Vagina (tissue), 2 donors: ENCODE measurements around the gene CARHSP1. TPM values are rescaled to one million over a fixed set of nuclear protein-coding genes. Genes with fewer than 3 reads are reported as not detected.

Experiments used
- DNase-seq, 2 donors: peaks; one replicate each; pipeline ENCODE4 v3.0.0-alpha.2; 2017; ENCODE audit errors: extremely low spot score in 2 of 2
- H3K27ac ChIP-seq: fragments of 200-600 bp; sonication (generic); one replicate; pipeline ENCODE4 v1.5.1; 2019
- H3K27me3 ChIP-seq: fragments of 200-600 bp; sonication (generic); one replicate; pipeline ENCODE4 v1.5.1; 2019
- H3K36me3 ChIP-seq, 2 donors: fragments of 200-600 bp; sonication (generic); one replicate each; pipeline ENCODE4 v1.5.1; 2017 to 2019
- H3K4me1 ChIP-seq: fragments of 200-600 bp; sonication (generic); one replicate; pipeline ENCODE4 v1.5.1; 2019
- H3K4me3 ChIP-seq, 2 donors: fragments of 200-600 bp; sonication (generic); 1 replicate in 1 of 2; 2 replicates in 1 of 2; pipeline ENCODE4 v1.5.1; 2016 to 2019
- H3K9me3 ChIP-seq: fragments of 200-600 bp; sonication (generic); one replicate; pipeline ENCODE4 v1.5.1; 2019
- CTCF ChIP-seq, 3 experiments: fragments of 450-650 bp in 2 of 3; fragments of 200-600 bp in 1 of 3; sonication (generic) in 1 of 3; IDR thresholded peaks; one replicate each; pipeline ENCODE4 v1.5.1; 2017 to 2019; ENCODE audit warnings: antibody characterized with exemption in 3 of 3, mild to moderate bottlenecking in 2 of 3, moderate library complexity in 2 of 3
- POLR2A ChIP-seq, 2 donors: fragments of 450-650 bp; IDR thresholded peaks; one replicate each; pipeline ENCODE4 v1.6.1; 2017; ENCODE audit warnings: antibody characterized with exemption in 2 of 2, mild to moderate bottlenecking in 2 of 2, moderate library complexity in 2 of 2
- POLR2AphosphoS5 ChIP-seq, 2 donors: sonication (generic); formaldehyde crosslinking; IDR thresholded peaks; one replicate each; pipeline ENCODE4 v1.9.0; 2017; ENCODE audit warnings: antibody characterized with exemption in 2 of 2, mild to moderate bottlenecking in 2 of 2, low read depth in 1 of 2; ENCODE audit not compliant: insufficient read depth in 1 of 2
- intact Hi-C: fragments of 100-400 bp; cut with DNase I; formaldehyde crosslinking; loops from one replicate; pipeline ENCODE4 v1.15.1; 2023
- total RNA-seq: library from RNA; depleted of rRNA; stranded (reverse); fragments of >200 nt; gene quantifications from one replicate; pipeline ENCODE4 v1.2.3, GENCODE V29; 2016

The CARHSP1 gene
- total RNA-seq, 1 donor from 2014 or later, result 125 TPM

GRCh38 chr16:8816967-8817655 is 51.7 kb downstream of the CARHSP1 start:
- intact Hi-C loops, result no loop called here

GRCh38 chr16:8814095-8814806 is 54.6 kb downstream of the CARHSP1 start:
- no peaks in the 10 kb centered on the region for H3K9me3 ChIP-seq
- H3K4me1 ChIP-seq, result no peaks in the 10 kb centered on the region
- H3K27me3 ChIP-seq, result no peaks in the 10 kb centered on the region
- H3K27ac ChIP-seq, result no peak overlapping the region
- no peak for DNase-seq
- TF ChIP-seq CTCF (IDR thresholded peaks at IDR 0.05) (no peak), POLR2AphosphoS5 (IDR thresholded peaks at IDR 0.05; ENCODE audit: insufficient read depth in 1 of 2, low read depth in 1 of 2) (no peak), POLR2A (IDR thresholded peaks at IDR 0.05) (no peak)
- peaks cover 0 to 83% of the 10 kb centered on the region in 2 donors for H3K36me3 ChIP-seq
- intact Hi-C loops, result no loop called here
- no peak overlapping the region for H3K4me3 ChIP-seq

More at GRCh38 chr16:8816967-8817655, 51.7 kb downstream of the CARHSP1 start:
- Histone ChIP-seq H3K9me3 (no peaks in the 10 kb centered on the region), H3K27ac (no peak overlapping the region), H3K4me3 (no peak overlapping the region), H3K4me1 (no peaks in the 10 kb centered on the region), H3K27me3 (no peaks in the 10 kb centered on the region), H3K36me3 (peaks cover 0 to 62% of the 10 kb centered on the region in 2 donors)
- no peak for DNase-seq
- no peak for TF ChIP-seq POLR2AphosphoS5 (IDR thresholded peaks at IDR 0.05; ENCODE audit: insufficient read depth in 1 of 2, low read depth in 1 of 2)
- TF ChIP-seq POLR2A (IDR thresholded peaks at IDR 0.05), result no peak
- TF ChIP-seq CTCF (IDR thresholded peaks at IDR 0.05), result no peak

GRCh38 chr16:8812162-8812843 is 56.5 kb downstream of the CARHSP1 start:
- Histone ChIP-seq H3K36me3 (peaks cover 0 to 82% of the 10 kb centered on the region in 2 donors), H3K27ac (no peak overlapping the region), H3K4me1 (no peaks in the 10 kb centered on the region)

GRCh38 chr16:8808613-8809353 is 60.0 kb downstream of the CARHSP1 start:
- no peaks in the 10 kb centered on the region for H3K4me1 ChIP-seq
- no peak for TF ChIP-seq POLR2A (IDR thresholded peaks at IDR 0.05)
- TF ChIP-seq CTCF (IDR thresholded peaks at IDR 0.05), result no peak
- no peak for TF ChIP-seq POLR2AphosphoS5 (IDR thresholded peaks at IDR 0.05; ENCODE audit: insufficient read depth in 1 of 2, low read depth in 1 of 2)
- H3K27ac ChIP-seq, result no peak overlapping the region
- no peak for DNase-seq
- peaks cover 0 to 90% of the 10 kb centered on the region in 2 donors for H3K36me3 ChIP-seq
- H3K4me3 ChIP-seq, result no peak overlapping the region
- intact Hi-C loops, result no loop called here
- H3K27me3 ChIP-seq, result no peaks in the 10 kb centered on the region
- no peaks in the 10 kb centered on the region for H3K9me3 ChIP-seq

More at GRCh38 chr16:8812162-8812843, 56.5 kb downstream of the CARHSP1 start:
- H3K27me3 ChIP-seq, result no peaks in the 10 kb centered on the region
- intact Hi-C loops, result no loop called here
- H3K4me3 ChIP-seq, result no peak overlapping the region
- H3K9me3 ChIP-seq, result no peaks in the 10 kb centered on the region
- no peak for DNase-seq
- TF ChIP-seq POLR2A (IDR thresholded peaks at IDR 0.05) (no peak), CTCF (IDR thresholded peaks at IDR 0.05) (no peak), POLR2AphosphoS5 (IDR thresholded peaks at IDR 0.05; ENCODE audit: insufficient read depth in 1 of 2, low read depth in 1 of 2) (no peak)
